Right lobe of liver (tissue), 4 donors: Measurements from ENCODE around the gene B3GAT1.

ENCODE experiments used
- CTCF ChIP-seq, 4 donors: fragments of 200-600 bp in 3 of 4; fragments of 450-650 bp in 1 of 4; IDR thresholded peaks; one replicate each; pipeline versions ENCODE4 v1.5.1 to v1.8.0; 2016 to 2022; ENCODE audit warnings: antibody characterized with exemption in 4 of 4, mild to moderate bottlenecking in 2 of 4
- POLR2A ChIP-seq: fragments of 450-650 bp; IDR thresholded peaks from one replicate; pipeline ENCODE4 v1.6.1; 2017; ENCODE audit warnings: antibody characterized with exemption, mild to moderate bottlenecking
- donor health status: DM: no; HTN: no; CAD: no.
- donor health status: DM: no; HTN: no; CAD: no.
- donor health status: DM: no; HTN: yes; CAD: no.

- TF ChIP-seq CTCF (IDR thresholded peaks at IDR 0.05) = no peak
- TF ChIP-seq POLR2A = no peak
Observed at GRCh38 chr11:134359646-134360045, 52.4 kb downstream of the B3GAT1 start.
